BJ (cell line): ENCODE measurements around the gene SGK2. TPM values are rescaled to one million over a fixed set of nuclear protein-coding genes. Genes with fewer than 3 reads are reported as not detected.

Experiments used
- CTCF ChIA-PET: fragments of 350-600 bp; formaldehyde crosslinking; extraction: SDS; loops from one replicate; lab custom pipeline; 2021; ENCODE audit warnings: antibody characterized with exemption, inconsistent platforms; lab: Yijun Ruan, JAX
- POLR2A ChIA-PET: fragments of 300-600 bp; sonication (Branson Sonifier 250); formaldehyde crosslinking; extraction: SDS; loops from one replicate; lab custom pipeline; 2021; ENCODE audit warnings: antibody characterized with exemption; lab: Charles Lee
- DNase-seq: peaks from one replicate; pipeline ENCODE4 v3.0.0-alpha.2; 2011; ENCODE audit warnings: low read depth
- H3K27me3 ChIP-seq: 2 replicates; pipeline ENCODE4 v1.6.0; 2011; ENCODE audit warnings: low read length; ENCODE audit not compliant: control insufficient read depth, insufficient read depth
- H3K36me3 ChIP-seq: 2 replicates; pipeline ENCODE4 v1.5.1; 2011; ENCODE audit warnings: low read length; ENCODE audit not compliant: control insufficient read depth, insufficient read depth
- H3K4me3 ChIP-seq: 2 replicates; pipeline ENCODE4 v1.5.1; 2011; ENCODE audit warnings: low read depth, mild to moderate bottlenecking, control low read depth, low read length
- polyA plus RNA-seq: library from polyadenylated mRNA; depleted of rRNA; stranded (reverse); fragments of >200 nt; gene quantifications from 2 replicates; pipeline ENCODE4 v1.2.3, GENCODE V29; 2011
- TF ChIP-seq, protein P1 (sequence below): IDR thresholded peaks from 2 replicates; pipeline ENCODE4 v1.5.1; 2011; ENCODE audit warnings: low read depth, mild to moderate bottlenecking, control low read depth, inconsistent platforms, low read length, moderate library complexity; ENCODE audit not compliant: insufficient read depth

The SGK2 gene
- polyA plus RNA-seq, 1 experiment, result 0.16 TPM

- ChIA-PET POLR2A (no interaction called here), CTCF (no interaction called here)
- H3K4me3 ChIP-seq, result no peak overlapping the region
- H3K27me3 ChIP-seq, result no peaks in the 10 kb centered on the region
- H3K36me3 ChIP-seq, result no peaks in the 10 kb centered on the region
- TF ChIP-seq, protein P1, sequence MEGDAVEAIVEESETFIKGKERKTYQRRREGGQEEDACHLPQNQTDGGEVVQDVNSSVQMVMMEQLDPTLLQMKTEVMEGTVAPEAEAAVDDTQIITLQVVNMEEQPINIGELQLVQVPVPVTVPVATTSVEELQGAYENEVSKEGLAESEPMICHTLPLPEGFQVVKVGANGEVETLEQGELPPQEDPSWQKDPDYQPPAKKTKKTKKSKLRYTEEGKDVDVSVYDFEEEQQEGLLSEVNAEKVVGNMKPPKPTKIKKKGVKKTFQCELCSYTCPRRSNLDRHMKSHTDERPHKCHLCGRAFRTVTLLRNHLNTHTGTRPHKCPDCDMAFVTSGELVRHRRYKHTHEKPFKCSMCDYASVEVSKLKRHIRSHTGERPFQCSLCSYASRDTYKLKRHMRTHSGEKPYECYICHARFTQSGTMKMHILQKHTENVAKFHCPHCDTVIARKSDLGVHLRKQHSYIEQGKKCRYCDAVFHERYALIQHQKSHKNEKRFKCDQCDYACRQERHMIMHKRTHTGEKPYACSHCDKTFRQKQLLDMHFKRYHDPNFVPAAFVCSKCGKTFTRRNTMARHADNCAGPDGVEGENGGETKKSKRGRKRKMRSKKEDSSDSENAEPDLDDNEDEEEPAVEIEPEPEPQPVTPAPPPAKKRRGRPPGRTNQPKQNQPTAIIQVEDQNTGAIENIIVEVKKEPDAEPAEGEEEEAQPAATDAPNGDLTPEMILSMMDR, result no peak
- DNase-seq, result no peak
These were observed 5.2 kb downstream of the SGK2 start for GRCh38 chr20:43563991-43564390.

DNA sequence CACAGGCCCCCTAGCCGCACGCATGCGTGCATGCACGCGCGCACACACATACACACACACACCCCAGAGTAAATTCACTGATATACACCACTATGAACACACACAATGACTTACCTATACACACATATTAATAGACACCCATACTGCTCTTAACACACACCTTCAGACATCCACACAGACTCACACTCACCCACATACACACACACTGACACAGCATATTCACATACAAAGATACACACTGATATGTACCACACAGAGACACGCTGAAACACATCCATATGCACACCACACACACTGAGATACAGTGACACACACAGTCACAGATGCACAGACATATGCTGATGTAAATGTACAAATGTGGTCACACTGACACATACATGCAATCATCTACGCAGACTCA is 5.6 kb downstream of the SGK2 start:
- DNase-seq, result no peak
- TF ChIP-seq, protein P1, result no peak
- Histone ChIP-seq H3K27me3 (no peaks in the 10 kb centered on the region), H3K36me3 (no peaks in the 10 kb centered on the region), H3K4me3 (no peak overlapping the region)
- ChIA-PET POLR2A (no interaction called here), CTCF (no interaction called here)

GRCh38 chr20:43564993-43565757 is 6.3 kb downstream of the SGK2 start:
- no peak for DNase-seq
- POLR2A ChIA-PET, result no interaction called here
- CTCF ChIA-PET, result no interaction called here
- Histone ChIP-seq H3K4me3 (no peak overlapping the region), H3K36me3 (no peaks in the 10 kb centered on the region), H3K27me3 (no peaks in the 10 kb centered on the region)
- TF ChIP-seq, protein P1, result no peak

GRCh38 chr20:43565758-43566104 is 6.9 kb downstream of the SGK2 start:
- POLR2A ChIA-PET, result no interaction called here
- Histone ChIP-seq H3K27me3 (no peaks in the 10 kb centered on the region), H3K4me3 (no peak overlapping the region), H3K36me3 (no peaks in the 10 kb centered on the region)
- CTCF ChIA-PET, result no interaction called here
- DNase-seq, result no peak
- TF ChIP-seq, protein P1, result no peak

GRCh38 chr20:43567477-43567876 is 8.7 kb downstream of the SGK2 start:
- CTCF ChIA-PET, result no interaction called here
- POLR2A ChIA-PET, result no interaction called here
- H3K27me3 ChIP-seq, result no peaks in the 10 kb centered on the region
- no peak overlapping the region for H3K4me3 ChIP-seq
- H3K36me3 ChIP-seq, result no peaks in the 10 kb centered on the region
- TF ChIP-seq, protein P1, result no peak
- DNase-seq, result no peak
